IMR-90 (cell line): ENCODE data around the gene ANKRD33B. TPM values are rescaled to one million over a fixed set of nuclear protein-coding genes. Genes with fewer than 3 reads are reported as not detected.

ENCODE experiments used
- ATAC-seq: fragments of 200-7000 bp; cut with Tn5 transposase; 2 replicates; pipeline ENCODE4 v1.9.1; 2020; ENCODE audit warnings: low read depth, mild to moderate bottlenecking, moderate library complexity
- BruUV-seq: library from RNA; stranded (reverse); fragments of 400-500 nt; replicated peaks from 2 replicates; lab custom pipeline; 2021; lab: Mats Ljungman, UMichigan
- CTCF ChIA-PET: fragments of 300-600 bp; formaldehyde crosslinking; extraction: SDS; loops from one replicate; lab custom pipeline; 2021; ENCODE audit warnings: antibody characterized with exemption; lab: Yijun Ruan, JAX
- POLR2A ChIA-PET: fragments of 300-600 bp; sonication (Branson Sonifier 250); formaldehyde crosslinking; loops from one replicate; lab custom pipeline; 2022; ENCODE audit warnings: antibody characterized with exemption; ENCODE audit not compliant: unreplicated experiment; lab: Charles Lee
- DNase-seq: peaks from one replicate; pipeline ENCODE4 v3.0.0; 2013
- H2AFZ ChIP-seq: replicated peaks from 2 replicates; pipeline ENCODE3; 2013; ENCODE audit warnings: low read length, mild to moderate bottlenecking; ENCODE audit not compliant: poor library complexity
- H2AK5ac ChIP-seq: 2 replicates; pipeline ENCODE4 v1.6.1; 2013; ENCODE audit warnings: low read depth, low read length, inconsistent platforms
- H2AK9ac ChIP-seq: replicated peaks from 2 replicates; pipeline ENCODE3; 2013; ENCODE audit warnings: mild to moderate bottlenecking, low read depth, low read length, moderate library complexity; ENCODE audit not compliant: poor library complexity
- H2BK120ac ChIP-seq: 2 replicates; pipeline ENCODE4 v1.6.1; 2013; ENCODE audit warnings: low read depth, low read length, inconsistent platforms
- H2BK15ac ChIP-seq: 3 replicates; pipeline ENCODE4 v1.6.1; 2013; ENCODE audit warnings: low read depth, low read length, inconsistent platforms
- H2BK20ac ChIP-seq: 2 replicates; pipeline ENCODE4 v1.6.1; 2013; ENCODE audit warnings: low read depth, mild to moderate bottlenecking, inconsistent platforms, low read length, moderate library complexity
- H2BK5ac ChIP-seq: 2 replicates; pipeline ENCODE4 v1.6.1; 2013; ENCODE audit warnings: mild to moderate bottlenecking, low read depth, low read length, inconsistent platforms; ENCODE audit not compliant: poor library complexity, severe bottlenecking
- H3K14ac ChIP-seq: replicated peaks from 2 replicates; pipeline ENCODE4 v1.6.1; 2013; ENCODE audit warnings: low read depth, low read length, inconsistent platforms
- H3K18ac ChIP-seq: 2 replicates; pipeline ENCODE4 v1.6.1; 2013; ENCODE audit warnings: low read depth, low read length, control low read depth
- H3K23ac ChIP-seq: 2 replicates; pipeline ENCODE4 v1.6.1; 2013; ENCODE audit warnings: low read depth, low read length, inconsistent platforms
- H3K27ac ChIP-seq: 2 replicates; pipeline ENCODE4 v1.5.1; 2013; ENCODE audit warnings: mild to moderate bottlenecking, control low read depth, low read length; ENCODE audit not compliant: insufficient read depth
- H3K27me3 ChIP-seq: 2 replicates; pipeline ENCODE4 v1.6.1; 2013; ENCODE audit warnings: low read length; ENCODE audit not compliant: control insufficient read depth, insufficient read depth
- H3K36me3 ChIP-seq: 2 replicates; pipeline ENCODE4 v1.6.1; 2013; ENCODE audit warnings: low read length, mixed read lengths; ENCODE audit not compliant: control insufficient read depth, insufficient read depth
- H3K4ac ChIP-seq: 2 replicates; pipeline ENCODE4 v1.6.1; 2013; ENCODE audit warnings: low read depth, low read length, inconsistent platforms
- H3K4me1 ChIP-seq: 2 replicates; pipeline ENCODE4 v1.6.1; 2013; ENCODE audit warnings: low read length, mixed read lengths; ENCODE audit not compliant: control insufficient read depth, insufficient read depth
- H3K4me2 ChIP-seq: 2 replicates; pipeline ENCODE4 v1.6.1; 2013; ENCODE audit warnings: low read depth, mild to moderate bottlenecking, control low read depth, low read length, moderate library complexity
- H3K4me3 ChIP-seq: 2 replicates; pipeline ENCODE4 v1.5.1; 2013; ENCODE audit warnings: low read depth, mild to moderate bottlenecking, control low read depth, low read length, moderate library complexity; ENCODE audit not compliant: insufficient read depth
- H3K56ac ChIP-seq: 2 replicates; pipeline ENCODE4 v1.6.1; 2013; ENCODE audit warnings: low read length, inconsistent platforms; ENCODE audit not compliant: insufficient read depth; ENCODE audit errors: extremely low read depth
- H3K79me1 ChIP-seq, 2 experiments: 2 replicates each; pipeline ENCODE4 v1.6.1; 2013; ENCODE audit warnings: low read length in 2 of 2, inconsistent platforms in 1 of 2, low read depth in 1 of 2
- H3K9ac ChIP-seq: 2 replicates; pipeline ENCODE4 v1.6.1; 2013; ENCODE audit warnings: low read depth, low read length, control low read depth
- H3K9me1 ChIP-seq: 2 replicates; pipeline ENCODE4 v1.6.1; 2013; ENCODE audit warnings: low read length, inconsistent platforms; ENCODE audit not compliant: insufficient read depth
- H3K9me3 ChIP-seq: 2 replicates; pipeline ENCODE4 v1.6.1; 2013; ENCODE audit warnings: low read length; ENCODE audit not compliant: control insufficient read depth, insufficient read depth
- H4K20me1 ChIP-seq: 2 replicates; pipeline ENCODE4 v1.6.1; 2013; ENCODE audit warnings: low read length, inconsistent platforms; ENCODE audit not compliant: insufficient read depth
- H4K5ac ChIP-seq: 2 replicates; pipeline ENCODE4 v1.6.1; 2013; ENCODE audit warnings: mild to moderate bottlenecking, low read depth, low read length, control low read depth
- H4K8ac ChIP-seq, 2 experiments: 2 replicates each; pipeline ENCODE4 v1.6.1; 2013; ENCODE audit warnings: low read depth in 2 of 2, low read length in 2 of 2, control low read depth in 1 of 2, inconsistent platforms in 1 of 2
- H4K91ac ChIP-seq: 2 replicates; pipeline ENCODE4 v1.6.1; 2013; ENCODE audit warnings: low read depth, low read length, inconsistent platforms; ENCODE audit not compliant: insufficient read depth
- BHLHE40 ChIP-seq: fragments of 150-350 bp; IDR thresholded peaks from 2 replicates; pipeline ENCODE4 v1.6.1; 2016; ENCODE audit warnings: mild to moderate bottlenecking, low read depth, low read length
- CEBPB ChIP-seq: IDR thresholded peaks from 2 replicates; pipeline ENCODE4 v1.6.1; 2012; ENCODE audit warnings: low read depth, low read length, improper control_type of control experiment
- CHD1 ChIP-seq: IDR thresholded peaks from 2 replicates; pipeline ENCODE4 v1.6.1; 2012; ENCODE audit warnings: low read depth, low read length, improper control_type of control experiment
- FOS ChIP-seq: fragments of 150-350 bp; IDR thresholded peaks from 2 replicates; pipeline ENCODE4 v1.6.1; 2016; ENCODE audit warnings: low read depth, low read length
- MAFK ChIP-seq: IDR thresholded peaks from 2 replicates; pipeline ENCODE4 v1.6.1; 2012; ENCODE audit warnings: low read depth, low read length, improper control_type of control experiment
- MAZ ChIP-seq: IDR thresholded peaks from 2 replicates; pipeline ENCODE4 v1.6.1; 2012; ENCODE audit warnings: low read depth, mild to moderate bottlenecking, low read length, improper control_type of control experiment, moderate library complexity, borderline replicate concordance
- MXI1 ChIP-seq: IDR thresholded peaks from 2 replicates; pipeline ENCODE4 v1.6.1; 2012; ENCODE audit warnings: low read depth, mild to moderate bottlenecking, low read length, moderate library complexity, borderline replicate concordance
- NFE2L2 ChIP-seq: fragments of 150-350 bp; IDR thresholded peaks from 2 replicates; pipeline ENCODE4 v1.6.1; 2016; ENCODE audit warnings: low read depth, mild to moderate bottlenecking, low read length
- POLR2A ChIP-seq: IDR thresholded peaks from 2 replicates; pipeline ENCODE4 v1.6.1; 2012; ENCODE audit warnings: mild to moderate bottlenecking, low read depth, low read length
- RAD21 ChIP-seq: IDR thresholded peaks from 2 replicates; pipeline ENCODE4 v1.6.1; 2012; ENCODE audit warnings: low read length, improper control_type of control experiment
- RCOR1 ChIP-seq: IDR thresholded peaks from 2 replicates; pipeline ENCODE4 v1.6.1; 2012; ENCODE audit warnings: mild to moderate bottlenecking, low read length, improper control_type of control experiment; ENCODE audit not compliant: insufficient replicate concordance
- RFX5 ChIP-seq: IDR thresholded peaks from 2 replicates; pipeline ENCODE4 v1.8.0; 2012; ENCODE audit warnings: low read depth, mild to moderate bottlenecking, low read length, moderate library complexity
- SMC3 ChIP-seq: fragments of 150-350 bp; IDR thresholded peaks from 2 replicates; pipeline ENCODE4 v1.6.1; 2016; ENCODE audit warnings: low read depth, mild to moderate bottlenecking, antibody characterized with exemption, low read length, moderate library complexity
- WGBS, 2 experiments: methylation state at CpG; one replicate each; pipeline versions ENCODE4 v1.1.5 to v1.1.7; 2013; ENCODE audit warnings: missing lambda C conversion rate in 2 of 2; ENCODE audit not compliant: insufficient read length in 1 of 2; ENCODE audit errors: extremely low coverage in 2 of 2; 5-methylcytosine and 5-hydroxymethylcytosine counted together
- dilution Hi-C: fragments of 300-500 bp; cut with HindIII; formaldehyde crosslinking; loops from one replicate; pipeline ENCODE4 v1.14.3; 2018; ENCODE audit warnings: low sequenced_read_pairs; ENCODE audit not compliant: unreplicated experiment
- in situ Hi-C: fragments of 300-500 bp; cut with MboI; formaldehyde crosslinking; loops from 3 replicates; pipeline ENCODE4 v1.14.3; 2019; ENCODE audit warnings: low sequenced_read_pairs, inconsistent platforms, mixed read lengths
- intact Hi-C: fragments of 100-400 bp; cut with micrococcal nuclease; formaldehyde crosslinking; loops from 2 replicates; pipeline ENCODE4 v1.10.0; 2022
- polyA plus RNA-seq, 3 experiments: library from polyadenylated mRNA; depleted of rRNA; stranded (reverse); fragments of >200 nt; gene quantifications; 2 replicates each; pipeline ENCODE4 v1.2.3, GENCODE V29; 2012; ENCODE audit warnings: low replicate concordance in 1 of 3
- total RNA-seq: library from RNA; depleted of rRNA; stranded (reverse); fragments of >200 nt; gene quantifications from 2 replicates; pipeline ENCODE4 v1.2.3, GENCODE V29; 2012
- TF ChIP-seq, protein P1 (sequence below): conservative IDR thresholded peaks from 2 replicates; pipeline ENCODE4 v1.5.1; 2012; ENCODE audit warnings: mild to moderate bottlenecking, low read depth, low read length, improper control_type of control experiment
- TF ChIP-seq, protein P2 (sequence below): fragments of 150-350 bp; IDR thresholded peaks from 2 replicates; pipeline ENCODE4 v1.6.1; 2017; ENCODE audit warnings: mild to moderate bottlenecking, antibody characterized with exemption, low read length, low read depth

ANKRD33B gene
- total and polyA plus RNA-seq, 2 of the 4 experiments (the other 2 are of a cell fraction), result 2.5 to 3.3 TPM

- H2AFZ ChIP-seq, result no peak overlapping the region
- TF ChIP-seq MXI1 (no peak), FOS (no peak), RAD21 (no peak), SMC3 (no peak), MAZ (no peak), RCOR1 (no peak), CEBPB (no peak), CHD1 (no peak), RFX5 (no peak), NFE2L2 (no peak), MAFK (no peak), BHLHE40 (no peak), POLR2A (no peak)
- TF ChIP-seq, protein P1, sequence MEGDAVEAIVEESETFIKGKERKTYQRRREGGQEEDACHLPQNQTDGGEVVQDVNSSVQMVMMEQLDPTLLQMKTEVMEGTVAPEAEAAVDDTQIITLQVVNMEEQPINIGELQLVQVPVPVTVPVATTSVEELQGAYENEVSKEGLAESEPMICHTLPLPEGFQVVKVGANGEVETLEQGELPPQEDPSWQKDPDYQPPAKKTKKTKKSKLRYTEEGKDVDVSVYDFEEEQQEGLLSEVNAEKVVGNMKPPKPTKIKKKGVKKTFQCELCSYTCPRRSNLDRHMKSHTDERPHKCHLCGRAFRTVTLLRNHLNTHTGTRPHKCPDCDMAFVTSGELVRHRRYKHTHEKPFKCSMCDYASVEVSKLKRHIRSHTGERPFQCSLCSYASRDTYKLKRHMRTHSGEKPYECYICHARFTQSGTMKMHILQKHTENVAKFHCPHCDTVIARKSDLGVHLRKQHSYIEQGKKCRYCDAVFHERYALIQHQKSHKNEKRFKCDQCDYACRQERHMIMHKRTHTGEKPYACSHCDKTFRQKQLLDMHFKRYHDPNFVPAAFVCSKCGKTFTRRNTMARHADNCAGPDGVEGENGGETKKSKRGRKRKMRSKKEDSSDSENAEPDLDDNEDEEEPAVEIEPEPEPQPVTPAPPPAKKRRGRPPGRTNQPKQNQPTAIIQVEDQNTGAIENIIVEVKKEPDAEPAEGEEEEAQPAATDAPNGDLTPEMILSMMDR, result no peak
- TF ChIP-seq, protein P2, sequence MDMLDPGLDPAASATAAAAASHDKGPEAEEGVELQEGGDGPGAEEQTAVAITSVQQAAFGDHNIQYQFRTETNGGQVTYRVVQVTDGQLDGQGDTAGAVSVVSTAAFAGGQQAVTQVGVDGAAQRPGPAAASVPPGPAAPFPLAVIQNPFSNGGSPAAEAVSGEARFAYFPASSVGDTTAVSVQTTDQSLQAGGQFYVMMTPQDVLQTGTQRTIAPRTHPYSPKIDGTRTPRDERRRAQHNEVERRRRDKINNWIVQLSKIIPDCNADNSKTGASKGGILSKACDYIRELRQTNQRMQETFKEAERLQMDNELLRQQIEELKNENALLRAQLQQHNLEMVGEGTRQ, result no peak
Observed at GRCh38 chr5:10631316-10631996, 67.6 kb downstream of the ANKRD33B start.

More at GRCh38 chr5:10631316-10631996, 67.6 kb downstream of the ANKRD33B start:
- Histone ChIP-seq H3K27me3 (no peaks in the 10 kb centered on the region), H3K36me3 (peaks cover 3% of the 10 kb centered on the region; the same call in 1 of the 2 replicates), H3K23ac (0 out of 2 replicates have a peak overlapping the region, but pooled peaks have one; percentile 19), H3K18ac (no peak overlapping the region), H3K9ac (no peak overlapping the region), H3K27ac (no peak overlapping the region), H2BK120ac (no peak overlapping the region), H3K79me1 (peaks cover 14 to 77% of the 10 kb centered on the region in 2 experiments), H4K5ac (no peak overlapping the region), H4K91ac (no peak overlapping the region), H3K4me2 (no peak overlapping the region), H2AK5ac (no peak overlapping the region), H2BK20ac (no peak overlapping the region), H3K4me3 (no peak overlapping the region), H4K20me1 (peaks cover 39% of the 10 kb centered on the region), H3K4ac (no peak overlapping the region; the same call in 1 of the 2 replicates), H3K56ac (no peak overlapping the region), H2BK15ac (no peak overlapping the region), H4K8ac (no peak overlapping the region), H3K9me3 (no peaks in the 10 kb centered on the region), H2BK5ac (no peak overlapping the region), H3K9me1 (peaks cover 2% of the 10 kb centered on the region), H2AK9ac (peak overlapping the region; percentile 15), H3K14ac (no peak overlapping the region), H3K4me1 (peaks cover 15% of the 10 kb centered on the region)
- intact Hi-C loops (no loop called here), dilution Hi-C loops (no loop called here), in situ Hi-C loops (loop anchor here (5.0 kb wide), 1 partner anchor 179 kb away; no protein-coding TSS in a partner anchor)
- BruUV-seq, result no TSS peak
- no peak for ATAC-seq
- ChIA-PET POLR2A (no interaction called here), CTCF (no interaction called here)
- no peak for DNase-seq
- 87% methylated on average over 10 of the region's 18 CpGs; no CpG with 5 or more reads in 1 of the 2 experiments for WGBS, 2 experiments
